Chondrocyte (in vitro differentiated cells): ENCODE results near the gene RBM28. TPM values are rescaled to one million over a fixed set of nuclear protein-coding genes. Genes with fewer than 3 reads are reported as not detected.

Experiments
- DNase-seq: peaks from one replicate; pipeline ENCODE4 v3.0.0; 2021; ENCODE audit warnings: mixed read lengths, low spot score
- H3K27ac Mint-ChIP-seq: one replicate; pipeline ENCODE4 v1.8.0; 2021; ENCODE audit warnings: mild to moderate bottlenecking, moderate library complexity, mixed read lengths; ENCODE audit not compliant: unreplicated experiment
- H3K27me3 Mint-ChIP-seq: 2 replicates; pipeline ENCODE4 v1.8.0; 2021; ENCODE audit warnings: low read depth, mixed read lengths
- H3K36me3 Mint-ChIP-seq: 2 replicates; pipeline ENCODE4 v1.8.0; 2021; ENCODE audit warnings: low read depth, mixed read lengths
- H3K4me1 Mint-ChIP-seq: 2 replicates; pipeline ENCODE4 v1.8.0; 2021; ENCODE audit warnings: low read depth, mild to moderate bottlenecking, mixed read lengths
- H3K4me3 Mint-ChIP-seq: one replicate; pipeline ENCODE4 v1.8.0; 2021; ENCODE audit warnings: mild to moderate bottlenecking, moderate library complexity, mixed read lengths; ENCODE audit not compliant: unreplicated experiment
- H3K9me3 Mint-ChIP-seq: 2 replicates; pipeline ENCODE4 v1.8.0; 2021; ENCODE audit warnings: low read depth, mixed read lengths
- total RNA-seq: library from RNA; stranded (reverse); gene quantifications from 3 replicates; pipeline ENCODE4 v1.2.1, GENCODE V29; 2021
- TF ChIP-seq, protein P1 (sequence below): fragments of 200-600 bp; sonication (generic); IDR thresholded peaks from 2 replicates; pipeline ENCODE4 v1.5.0; 2021; ENCODE audit warnings: antibody characterized with exemption, mild to moderate bottlenecking, moderate library complexity

The RBM28 gene
- total RNA-seq, 1 donor from 2014 or later, result 35.2 TPM

GRCh38 chr7:128279124-128279713 is 64.5 kb downstream of the RBM28 start:
- no peak overlapping the region for H3K4me3 Mint-ChIP-seq

DNA sequence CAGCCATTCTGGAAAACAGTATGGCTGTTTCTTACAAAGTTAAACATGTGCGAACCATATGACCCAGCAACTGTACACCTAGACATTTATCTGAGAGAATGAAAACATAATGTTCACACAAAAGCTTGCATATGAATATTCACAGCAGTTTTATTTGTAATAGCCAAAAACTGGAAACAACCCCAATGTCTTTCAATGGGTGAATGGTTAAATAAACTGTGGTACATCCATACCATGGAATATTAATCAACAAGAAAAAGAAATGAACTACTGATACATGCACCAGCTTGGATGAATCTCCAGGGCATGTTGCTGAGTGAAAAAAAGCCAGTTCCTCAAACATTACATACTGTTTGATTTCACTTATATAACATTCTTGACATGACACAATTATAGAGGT is 65.3 kb downstream of the RBM28 start:
- DNase-seq, result no peak
- Mint-ChIP-seq H3K27me3 (no peaks in the 10 kb centered on the region), H3K4me3 (no peak overlapping the region), H3K4me1 (no peaks in the 10 kb centered on the region), H3K36me3 (peaks cover 27% of the 10 kb centered on the region), H3K9me3 (peaks cover 22% of the 10 kb centered on the region), H3K27ac (no peak overlapping the region)
- TF ChIP-seq, protein P1, sequence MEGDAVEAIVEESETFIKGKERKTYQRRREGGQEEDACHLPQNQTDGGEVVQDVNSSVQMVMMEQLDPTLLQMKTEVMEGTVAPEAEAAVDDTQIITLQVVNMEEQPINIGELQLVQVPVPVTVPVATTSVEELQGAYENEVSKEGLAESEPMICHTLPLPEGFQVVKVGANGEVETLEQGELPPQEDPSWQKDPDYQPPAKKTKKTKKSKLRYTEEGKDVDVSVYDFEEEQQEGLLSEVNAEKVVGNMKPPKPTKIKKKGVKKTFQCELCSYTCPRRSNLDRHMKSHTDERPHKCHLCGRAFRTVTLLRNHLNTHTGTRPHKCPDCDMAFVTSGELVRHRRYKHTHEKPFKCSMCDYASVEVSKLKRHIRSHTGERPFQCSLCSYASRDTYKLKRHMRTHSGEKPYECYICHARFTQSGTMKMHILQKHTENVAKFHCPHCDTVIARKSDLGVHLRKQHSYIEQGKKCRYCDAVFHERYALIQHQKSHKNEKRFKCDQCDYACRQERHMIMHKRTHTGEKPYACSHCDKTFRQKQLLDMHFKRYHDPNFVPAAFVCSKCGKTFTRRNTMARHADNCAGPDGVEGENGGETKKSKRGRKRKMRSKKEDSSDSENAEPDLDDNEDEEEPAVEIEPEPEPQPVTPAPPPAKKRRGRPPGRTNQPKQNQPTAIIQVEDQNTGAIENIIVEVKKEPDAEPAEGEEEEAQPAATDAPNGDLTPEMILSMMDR, result no peak

More at GRCh38 chr7:128279124-128279713, 64.5 kb downstream of the RBM28 start:
- Mint-ChIP-seq H3K4me1 (peaks cover 3% of the 10 kb centered on the region), H3K27ac (no peak overlapping the region), H3K9me3 (peaks cover 22% of the 10 kb centered on the region), H3K27me3 (no peaks in the 10 kb centered on the region), H3K36me3 (peaks cover 27% of the 10 kb centered on the region)
- TF ChIP-seq, protein P1, result no peak
- DNase-seq, result no peak

GRCh38 chr7:128275681-128276080 is 68.0 kb downstream of the RBM28 start:
- Mint-ChIP-seq H3K36me3 (peaks cover 16% of the 10 kb centered on the region), H3K4me3 (no peak overlapping the region), H3K27ac (no peak overlapping the region), H3K9me3 (peaks cover 21% of the 10 kb centered on the region), H3K27me3 (no peaks in the 10 kb centered on the region), H3K4me1 (no peaks in the 10 kb centered on the region)
- no peak for DNase-seq
- TF ChIP-seq, protein P1, result no peak

DNA sequence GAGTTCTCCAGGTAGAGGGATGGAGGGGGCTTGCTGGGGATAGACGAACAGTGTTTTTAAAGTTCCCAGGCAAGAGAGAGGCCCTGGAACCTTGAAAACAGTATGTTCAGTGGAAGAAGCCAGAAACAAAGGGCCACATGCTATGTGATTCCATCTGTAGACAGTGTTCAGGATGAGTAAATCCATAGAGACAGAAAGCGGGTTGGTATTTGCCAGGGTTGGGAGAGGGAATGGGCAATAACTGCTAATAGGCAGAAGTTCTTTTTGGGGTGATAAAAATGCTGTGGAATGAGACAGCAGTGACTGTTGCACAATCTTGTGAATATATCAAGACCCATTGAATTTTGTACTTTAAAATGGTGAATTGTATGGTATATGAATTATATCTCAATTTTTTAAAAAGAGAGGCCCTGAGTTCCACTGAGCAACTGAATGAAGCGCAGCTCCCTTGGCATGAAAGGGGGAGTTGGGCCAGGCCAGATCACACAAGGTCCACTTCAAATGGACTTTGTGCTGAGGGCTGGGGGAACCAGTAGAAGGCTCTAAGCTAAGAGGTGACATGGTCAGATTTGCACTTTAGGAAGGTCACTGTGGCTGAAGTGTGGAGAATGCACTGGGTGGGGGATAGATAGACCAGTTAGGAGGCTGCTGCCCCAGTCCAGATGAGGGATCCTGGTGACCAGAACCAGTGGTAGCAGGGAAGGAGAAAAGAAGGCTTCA is 68.7 kb downstream of the RBM28 start:
- Mint-ChIP-seq H3K4me1 (no peaks in the 10 kb centered on the region), H3K27me3 (no peaks in the 10 kb centered on the region), H3K9me3 (peaks cover 14% of the 10 kb centered on the region), H3K27ac (no peak overlapping the region), H3K4me3 (no peak overlapping the region), H3K36me3 (peaks cover 12% of the 10 kb centered on the region)
- TF ChIP-seq, protein P1, result no peak
- DNase-seq, result no peak

- TF ChIP-seq, protein P1, result no peak
- no peaks in the 10 kb centered on the region for H3K27me3 Mint-ChIP-seq
- peaks cover 7% of the 10 kb centered on the region for H3K36me3 Mint-ChIP-seq
- H3K9me3 Mint-ChIP-seq, result peaks cover 8% of the 10 kb centered on the region
- no peaks in the 10 kb centered on the region for H3K4me1 Mint-ChIP-seq
- no peak overlapping the region for H3K4me3 Mint-ChIP-seq
- DNase-seq, result no peak
- no peak overlapping the region for H3K27ac Mint-ChIP-seq
Observed at GRCh38 chr7:128274246-128274883, 69.3 kb downstream of the RBM28 start.
